ENCODE measurements around the gene RTF1.

Gene RTF1

GRCh38 chr15:41512512-41512939 lies 95.6 kb downstream of the RTF1 start:
- H3K27me3 Mint-ChIP-seq: peaks cover 5% of the 10 kb centered on the region
- peak overlapping the region; percentile 90 for H3K4me3 Mint-ChIP-seq
- peaks cover 17% of the 10 kb centered on the region for H3K4me1 Mint-ChIP-seq
- H3K36me3 Mint-ChIP-seq: peaks cover 2% of the 10 kb centered on the region
- no peak overlapping the region for H3K27ac Mint-ChIP-seq
- H3K9me3 Mint-ChIP-seq: no peaks in the 10 kb centered on the region
- DNase-seq (ENCODE audit: low spot score in 2 of 2) (no peak), ATAC-seq (ENCODE audit: low read depth) (no peak)

DNA sequence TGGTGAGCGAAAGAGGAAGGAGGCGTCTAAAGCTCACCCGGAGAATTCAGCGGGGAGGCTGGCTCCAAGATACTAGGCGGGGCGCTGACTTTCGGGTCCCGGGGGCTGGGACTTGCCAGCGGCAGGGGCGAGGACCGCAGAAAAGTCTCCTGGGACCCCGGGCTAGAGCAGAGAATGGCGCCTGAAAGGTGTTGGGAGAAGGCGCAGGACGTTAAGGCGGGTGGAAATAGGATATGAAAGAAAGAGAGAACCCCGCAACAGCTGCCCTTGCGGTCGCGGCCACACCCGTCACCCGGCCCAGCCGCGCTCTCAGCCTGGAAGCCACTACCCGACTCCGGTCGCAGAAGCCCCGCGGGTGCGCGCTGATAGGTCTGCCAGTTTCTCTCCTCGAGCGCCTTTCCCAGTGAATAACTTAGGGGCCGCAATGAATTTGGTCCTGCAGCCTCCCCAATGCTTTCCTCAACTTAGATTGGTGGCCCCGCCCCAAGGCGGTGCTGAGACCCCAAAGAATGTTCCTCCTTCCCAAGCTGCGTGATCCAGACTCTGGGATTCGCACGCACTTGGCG lies 96.1 kb downstream of the RTF1 start:
- H3K36me3 Mint-ChIP-seq: peaks cover 2% of the 10 kb centered on the region
- H3K4me3 Mint-ChIP-seq: peak overlapping the region; percentile 90
- H3K9me3 Mint-ChIP-seq: no peaks in the 10 kb centered on the region
- peaks cover 18% of the 10 kb centered on the region for H3K4me1 Mint-ChIP-seq
- H3K27ac Mint-ChIP-seq: no peak overlapping the region
- H3K27me3 Mint-ChIP-seq: peaks cover 5% of the 10 kb centered on the region
- ATAC-seq (ENCODE audit: low read depth) (peak; percentile 68), DNase-seq (ENCODE audit: low spot score in 2 of 2) (peak; percentile 42 to 60)

DNA sequence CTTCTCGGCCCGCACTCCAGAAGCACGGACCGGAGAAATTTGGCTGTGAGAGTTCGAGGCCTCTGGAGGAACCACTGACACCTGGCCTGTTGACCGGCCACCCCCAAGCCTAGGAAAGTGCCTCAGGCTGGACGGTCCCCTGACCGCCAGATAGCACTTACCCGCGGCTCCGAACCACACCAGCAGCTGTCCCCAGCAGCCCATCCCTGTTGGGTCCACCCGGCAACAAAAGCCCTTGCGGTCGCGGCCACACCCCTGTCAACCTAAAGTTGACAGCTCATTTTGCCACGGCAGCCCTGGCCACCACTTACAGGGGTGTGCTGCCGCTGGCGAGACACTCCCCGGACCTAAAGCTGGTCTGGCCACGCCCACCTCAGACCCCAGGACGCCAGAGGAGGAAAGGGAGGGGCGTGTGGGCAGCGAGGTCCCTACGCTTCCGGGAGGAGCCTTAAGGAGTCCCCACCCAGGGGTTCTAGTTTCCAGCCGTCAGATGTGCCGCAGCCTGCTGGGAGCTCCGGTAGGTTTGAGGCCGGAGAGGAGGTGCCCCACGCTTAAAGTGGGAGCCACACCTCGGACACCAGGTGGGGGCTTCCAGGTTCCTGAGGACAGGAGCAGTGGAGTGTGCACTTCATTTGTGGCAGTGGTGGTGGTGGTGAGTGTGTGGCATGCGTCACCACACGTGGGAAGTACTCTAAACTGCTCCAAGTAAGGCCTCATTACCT lies 96.8 kb downstream of the RTF1 start, which contains the start of gene LTK:
LTK (minus strand) TSS at position 322 of the 722 bp plus-strand sequence; CDS start at position 204, 118 bp downstream.
- DNase-seq (ENCODE audit: low spot score in 2 of 2): no peak
- peaks cover 5% of the 10 kb centered on the region for H3K27me3 Mint-ChIP-seq
- H3K36me3 Mint-ChIP-seq: peaks cover 2% of the 10 kb centered on the region
- no peaks in the 10 kb centered on the region for H3K9me3 Mint-ChIP-seq
- no peak within 1 kb of the TSS for H3K27ac Mint-ChIP-seq
- peak; percentile 20 for ATAC-seq (ENCODE audit: low read depth)
- peaks cover 20% of the 10 kb centered on the region for H3K4me1 Mint-ChIP-seq
- peak within 1 kb of the TSS; percentile 90 for H3K4me3 Mint-ChIP-seq

DNA sequence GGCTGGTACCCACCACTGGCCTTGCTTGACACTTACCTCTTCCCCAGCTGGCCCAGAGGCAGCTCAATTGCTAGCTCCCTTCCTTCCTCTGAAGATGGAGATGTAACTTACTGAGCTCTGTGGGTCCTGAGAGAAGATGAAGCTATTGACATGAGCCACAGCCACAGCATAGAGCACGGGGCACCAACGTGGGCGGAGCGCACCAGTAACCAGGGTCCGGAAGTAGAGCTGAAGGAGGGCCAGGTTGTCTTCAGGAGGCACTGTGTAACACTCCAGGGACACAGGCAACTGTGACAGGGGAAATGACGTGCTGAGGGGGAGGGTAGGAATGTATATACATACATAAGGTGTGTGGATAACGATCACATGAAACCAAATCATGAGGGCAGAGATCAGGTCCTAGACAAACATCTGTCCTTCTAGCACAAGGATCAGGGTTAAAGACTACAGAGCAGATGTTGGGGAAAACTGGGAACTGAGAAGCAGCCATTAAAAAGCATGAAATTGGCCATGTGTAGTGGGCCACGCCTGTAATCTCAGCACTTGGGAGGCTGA lies 101.1 kb downstream of the RTF1 start:
- no peak for DNase-seq (ENCODE audit: low spot score in 2 of 2)
- no peak for ATAC-seq (ENCODE audit: low read depth)
- Mint-ChIP-seq H3K27ac (no peak overlapping the region), H3K36me3 (peaks cover 8% of the 10 kb centered on the region), H3K9me3 (no peaks in the 10 kb centered on the region), H3K4me1 (peaks cover 14% of the 10 kb centered on the region), H3K27me3 (peaks cover 3% of the 10 kb centered on the region), H3K4me3 (no peak overlapping the region)

GRCh38 chr15:41520636-41521035 lies 103.7 kb downstream of the RTF1 start:
- no peak overlapping the region for H3K27ac Mint-ChIP-seq
- no peak overlapping the region for H3K4me3 Mint-ChIP-seq

GRCh38 chr15:41521614-41522013 lies 104.7 kb downstream of the RTF1 start:
- H3K9me3 Mint-ChIP-seq: no peaks in the 10 kb centered on the region
- H3K4me1 Mint-ChIP-seq: peaks cover 3% of the 10 kb centered on the region
- ATAC-seq (ENCODE audit: low read depth): no peak
- no peak for DNase-seq (ENCODE audit: low spot score in 2 of 2)
- H3K4me3 Mint-ChIP-seq: no peak overlapping the region
- H3K36me3 Mint-ChIP-seq: peaks cover 18% of the 10 kb centered on the region
- no peaks in the 10 kb centered on the region for H3K27me3 Mint-ChIP-seq
- H3K27ac Mint-ChIP-seq: no peak overlapping the region

More at GRCh38 chr15:41520636-41521035, 103.7 kb downstream of the RTF1 start:
- no peaks in the 10 kb centered on the region for H3K27me3 Mint-ChIP-seq
- H3K36me3 Mint-ChIP-seq: peaks cover 12% of the 10 kb centered on the region
- ATAC-seq (ENCODE audit: low read depth) (no peak), DNase-seq (ENCODE audit: low spot score in 2 of 2) (no peak)
- peaks cover 3% of the 10 kb centered on the region for H3K4me1 Mint-ChIP-seq
- no peaks in the 10 kb centered on the region for H3K9me3 Mint-ChIP-seq

- Mint-ChIP-seq H3K27ac (no peak overlapping the region), H3K36me3 (peaks cover 21% of the 10 kb centered on the region)
These were observed 106.2 kb downstream of the RTF1 start for GRCh38 chr15:41523097-41523496.

GRCh38 chr15:41530363-41530956 lies 113.6 kb downstream of the RTF1 start:
- DNase-seq (ENCODE audit: low spot score in 2 of 2) (no peak), ATAC-seq (ENCODE audit: low read depth) (peak; percentile 32)
- H3K4me3 Mint-ChIP-seq: peak overlapping the region; percentile 13
- peaks cover 29% of the 10 kb centered on the region for H3K36me3 Mint-ChIP-seq
- H3K4me1 Mint-ChIP-seq: peaks cover 13% of the 10 kb centered on the region
- H3K9me3 Mint-ChIP-seq: no peaks in the 10 kb centered on the region
- H3K27ac Mint-ChIP-seq: peak overlapping the region; percentile 77
- H3K27me3 Mint-ChIP-seq: no peaks in the 10 kb centered on the region

More at GRCh38 chr15:41523097-41523496, 106.2 kb downstream of the RTF1 start:
- Mint-ChIP-seq H3K4me1 (peaks cover under 1% of the 10 kb centered on the region), H3K4me3 (no peak overlapping the region), H3K27me3 (no peaks in the 10 kb centered on the region), H3K9me3 (no peaks in the 10 kb centered on the region)
- ATAC-seq (ENCODE audit: low read depth) (no peak), DNase-seq (ENCODE audit: low spot score in 2 of 2) (no peak)

Data from memory B cell (primary cell).